ENCODE measurements around the gene CAMKMT.
"Not testable (repeated sequence)": the region's sequence is repeated elsewhere in the genome, so short reads cannot be mapped to it uniquely, and the experiment has no call there.

CAMKMT gene

GRCh38 chr2:44580875-44581515 is 219.2 kb downstream of the CAMKMT start:
- in situ Hi-C loops (cut with MboI; ENCODE audit: low sequenced_read_pairs) = no loop called here

DNA sequence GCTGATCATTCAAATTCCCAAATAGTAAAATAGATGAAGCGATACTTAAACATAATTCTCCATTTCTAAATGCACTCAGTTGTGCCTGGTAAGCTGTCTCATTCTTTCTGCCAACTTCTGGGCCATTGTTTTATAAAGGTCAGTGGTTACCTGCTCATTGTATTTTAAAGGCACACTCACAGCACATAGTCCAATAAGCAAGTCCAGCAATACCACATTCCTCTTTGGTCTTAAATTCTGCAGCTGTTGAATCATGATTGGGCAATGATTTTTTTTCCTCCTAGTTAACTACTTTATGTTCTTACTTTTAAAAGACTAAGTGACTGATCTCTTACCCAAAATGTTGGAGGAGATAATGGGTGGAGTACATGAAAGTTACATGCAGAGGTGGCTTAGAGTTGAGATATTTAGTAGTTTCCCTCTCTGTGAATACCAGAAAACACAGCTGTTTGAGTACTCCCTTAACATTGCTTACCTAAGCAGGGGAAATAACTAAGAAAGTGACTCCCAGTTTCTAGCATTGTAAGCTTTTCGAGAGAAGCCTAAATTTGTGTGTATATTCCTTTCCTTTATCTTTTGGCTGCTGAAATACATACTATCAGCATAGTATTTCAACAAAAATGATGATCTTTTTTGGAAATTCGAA is 220.7 kb downstream of the CAMKMT start:
- in situ Hi-C loops (cut with MboI; ENCODE audit: low sequenced_read_pairs) = no loop called here

- in situ Hi-C loops (cut with MboI; ENCODE audit: low sequenced_read_pairs) = not testable (repeated sequence)
These were observed 233.9 kb downstream of the CAMKMT start for GRCh38 chr2:44595615-44596014.

- in situ Hi-C loops (cut with MboI; ENCODE audit: low sequenced_read_pairs) = no loop called here
These were observed 235.0 kb downstream of the CAMKMT start for GRCh38 chr2:44596537-44597320.

- in situ Hi-C loops (cut with MboI; ENCODE audit: low sequenced_read_pairs) = no loop called here
These were observed 236.8 kb downstream of the CAMKMT start for GRCh38 chr2:44598330-44599119.

DNA sequence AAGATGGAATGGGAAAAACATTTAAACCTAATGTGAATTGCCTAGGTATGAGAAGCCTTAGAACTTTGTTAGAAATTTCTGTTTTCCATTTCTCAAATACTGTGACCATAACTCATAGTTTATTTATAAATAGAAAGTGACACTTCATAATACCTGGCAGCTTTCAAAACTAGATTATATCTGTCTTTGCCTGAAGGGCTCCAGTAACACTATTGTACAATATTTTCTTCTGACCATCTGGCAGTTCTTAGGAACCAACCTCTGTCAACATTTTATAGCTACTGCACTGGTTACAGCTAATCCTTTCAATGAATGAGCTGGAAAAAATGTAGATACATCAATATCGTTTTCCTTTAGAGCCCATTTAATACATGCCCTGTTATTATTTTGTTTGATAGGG is 237.4 kb downstream of the CAMKMT start:
- in situ Hi-C loops (cut with MboI; ENCODE audit: low sequenced_read_pairs) = no loop called here

DNA sequence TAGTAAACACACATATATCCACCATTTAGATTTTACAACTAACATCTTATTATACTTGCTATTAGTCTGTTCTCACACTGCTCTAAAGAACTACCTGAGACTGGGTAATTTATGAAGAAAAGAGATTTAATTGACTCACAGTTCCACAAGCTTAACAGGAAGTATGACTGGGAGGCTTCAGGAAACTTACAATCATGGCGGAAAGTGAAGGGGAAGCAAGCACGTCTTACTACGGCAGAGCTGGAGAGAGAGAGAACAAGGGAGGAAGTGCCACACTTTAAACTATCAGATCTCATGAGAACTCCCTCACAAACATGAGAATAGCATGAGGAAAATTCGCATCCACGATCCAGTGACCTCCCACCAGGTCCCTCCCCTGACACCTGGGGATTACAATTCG is 240.7 kb downstream of the CAMKMT start:
- in situ Hi-C loops (cut with MboI; ENCODE audit: low sequenced_read_pairs) = no loop called here

GRCh38 chr2:44605511-44605910 is 243.8 kb downstream of the CAMKMT start:
- in situ Hi-C loops (cut with MboI; ENCODE audit: low sequenced_read_pairs) = no loop called here

DNA sequence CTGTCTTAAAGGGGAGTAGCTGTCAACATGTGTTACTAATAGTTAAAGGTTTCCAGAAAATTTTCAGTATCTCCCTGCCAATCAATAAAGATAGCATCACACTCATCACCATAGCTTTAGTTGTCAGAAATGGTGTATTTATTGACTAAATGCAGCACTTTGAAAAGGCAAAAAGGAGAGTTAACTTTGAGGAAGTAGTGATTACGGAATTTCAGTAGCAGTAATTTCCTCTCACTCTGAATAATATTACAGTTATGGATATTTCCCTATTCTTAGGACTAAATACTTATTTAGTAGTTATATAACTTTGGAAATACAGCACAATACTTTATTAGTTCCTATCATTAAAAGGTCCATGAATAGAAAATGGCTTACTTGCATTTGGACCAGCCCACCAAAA is 250.5 kb downstream of the CAMKMT start:
- in situ Hi-C loops (cut with MboI; ENCODE audit: low sequenced_read_pairs) = no loop called here

DNA sequence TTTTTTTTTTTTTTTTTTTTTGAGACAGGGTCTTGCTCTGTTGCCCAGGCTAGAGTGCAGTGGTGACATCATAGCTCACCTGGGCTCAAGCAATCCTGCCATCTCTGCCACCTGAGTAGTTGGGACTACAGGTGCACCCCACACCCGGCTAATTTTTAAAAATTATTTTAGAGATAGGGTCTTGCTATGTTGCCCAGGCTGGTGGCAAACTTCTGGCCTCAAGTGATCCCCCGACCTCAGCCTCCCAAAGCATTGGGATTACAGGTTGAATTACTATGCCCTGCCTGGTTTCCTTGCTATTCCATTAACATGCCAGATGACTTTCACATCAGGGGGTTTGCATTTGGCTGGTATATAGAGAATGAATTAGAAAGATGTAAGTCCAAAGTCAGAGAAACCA is 253.2 kb downstream of the CAMKMT start:
- in situ Hi-C loops (cut with MboI; ENCODE audit: low sequenced_read_pairs) = no loop called here

DNA sequence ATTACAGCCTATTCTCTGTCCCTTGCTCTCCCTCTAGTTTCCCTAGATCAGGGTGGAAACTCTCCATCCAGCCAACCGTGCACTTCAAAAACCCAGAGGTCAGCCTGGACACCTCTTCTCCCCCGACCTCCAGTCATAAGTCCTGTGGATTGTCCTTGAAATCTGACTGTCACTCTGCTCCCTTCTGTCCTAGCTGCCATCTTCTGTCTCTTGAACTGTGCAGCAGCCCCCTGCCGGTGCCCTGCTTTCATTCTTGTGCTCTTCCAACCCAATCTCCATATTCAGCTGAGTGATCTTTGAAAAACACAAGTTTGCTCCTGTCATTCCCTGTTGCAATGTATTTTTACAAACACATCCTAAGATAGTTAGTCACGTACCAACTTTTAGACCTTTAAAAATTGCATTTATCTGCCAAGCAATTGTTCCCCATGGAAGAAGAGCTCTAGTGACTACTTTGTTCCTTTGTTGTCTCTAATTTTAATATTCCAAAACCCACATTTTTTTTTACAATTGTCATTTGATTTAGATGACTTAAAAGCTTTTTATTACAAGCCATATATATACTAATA is 254.3 kb downstream of the CAMKMT start:
- in situ Hi-C loops (cut with MboI; ENCODE audit: low sequenced_read_pairs) = no loop called here

DNA sequence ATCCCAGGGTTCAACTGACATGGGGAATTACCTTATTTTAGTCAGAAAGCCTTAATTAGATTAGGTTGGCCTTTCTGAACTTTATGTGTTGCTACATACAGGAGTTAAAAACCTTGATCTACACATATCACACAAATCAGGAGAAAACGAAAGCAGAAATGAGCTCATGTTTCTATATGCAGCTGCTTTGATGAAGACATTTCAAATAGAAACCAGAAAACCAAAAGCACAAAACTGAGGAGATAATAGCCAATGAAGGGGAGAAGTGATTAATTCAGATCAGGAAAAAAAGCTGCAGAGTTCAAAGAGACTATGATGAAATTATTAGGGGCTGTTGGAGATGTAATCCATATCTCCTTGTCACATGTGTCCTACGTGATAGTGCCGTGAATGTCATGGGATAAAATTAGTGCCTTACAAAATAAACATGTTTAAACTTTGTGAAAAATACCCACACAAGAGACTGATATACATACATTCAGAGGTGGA is 255.0 kb downstream of the CAMKMT start:
- in situ Hi-C loops (cut with MboI; ENCODE audit: low sequenced_read_pairs) = no loop called here

DNA sequence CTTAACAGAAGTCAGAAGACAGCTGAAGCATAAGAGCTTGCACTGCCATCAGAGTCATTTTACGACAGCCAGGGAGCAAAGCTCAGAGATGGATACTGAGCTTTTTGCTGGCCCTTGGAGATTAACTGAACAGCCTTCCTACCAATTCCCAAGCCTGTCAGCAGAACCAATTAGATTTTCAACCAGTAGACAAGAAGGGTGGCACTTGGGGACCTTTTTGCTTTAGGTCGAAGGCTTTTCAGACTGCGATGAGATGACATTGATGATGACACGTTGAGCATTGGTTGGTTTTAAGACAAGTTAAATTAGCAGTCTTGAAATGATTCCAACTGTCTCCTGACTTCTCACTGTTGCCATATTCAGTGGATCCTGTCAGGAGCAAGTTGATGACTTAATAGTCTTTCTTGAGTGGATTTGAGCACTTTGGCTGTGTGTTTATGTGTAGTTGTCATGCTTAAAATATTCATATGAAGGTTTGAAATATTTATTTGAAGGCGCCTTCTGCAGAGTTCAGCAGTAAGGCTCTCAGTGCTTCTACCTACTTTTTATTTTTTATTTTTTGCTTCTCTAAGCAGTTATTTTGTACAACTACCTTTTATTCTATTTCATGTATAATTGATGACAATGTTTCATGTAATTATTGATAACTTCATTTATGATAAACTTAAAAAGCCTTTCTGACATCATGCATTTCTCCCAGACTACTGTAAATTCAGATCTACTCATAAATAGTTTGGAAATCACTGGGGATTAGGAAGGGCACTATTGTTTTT is 256.7 kb downstream of the CAMKMT start:
- in situ Hi-C loops (cut with MboI; ENCODE audit: low sequenced_read_pairs) = no loop called here

GRCh38 chr2:44620189-44620990 is 258.6 kb downstream of the CAMKMT start:
- in situ Hi-C loops (cut with MboI; ENCODE audit: low sequenced_read_pairs) = no loop called here

- in situ Hi-C loops (cut with MboI; ENCODE audit: low sequenced_read_pairs) = no loop called here
These were observed 262.0 kb downstream of the CAMKMT start for GRCh38 chr2:44623622-44624351.

- in situ Hi-C loops (cut with MboI; ENCODE audit: low sequenced_read_pairs) = no loop called here
These were observed 266.6 kb downstream of the CAMKMT start for GRCh38 chr2:44628297-44628696.

GRCh38 chr2:44632931-44633689 is 271.4 kb downstream of the CAMKMT start:
- in situ Hi-C loops (cut with MboI; ENCODE audit: low sequenced_read_pairs) = no loop called here

DNA sequence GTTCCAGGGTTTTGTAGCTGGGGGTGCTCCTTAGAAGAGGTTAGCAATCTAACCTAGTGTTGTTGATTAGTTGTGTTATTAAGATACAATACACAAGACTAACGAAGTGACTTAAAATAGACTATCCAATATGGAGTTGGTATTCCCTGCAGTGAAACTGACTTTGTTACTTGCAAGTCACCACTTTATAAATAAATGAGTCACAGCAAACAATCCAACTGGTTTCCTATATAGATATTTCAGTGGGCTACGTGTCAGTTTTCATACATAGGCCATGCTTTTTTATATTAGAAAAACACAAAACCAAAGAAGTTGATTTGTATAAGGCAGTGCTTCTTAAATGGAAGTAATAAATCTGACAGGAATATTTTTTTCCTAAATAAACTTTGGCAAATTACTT is 274.0 kb downstream of the CAMKMT start:
- in situ Hi-C loops (cut with MboI; ENCODE audit: low sequenced_read_pairs) = no loop called here
